Bronchial epithelial cell (primary cell): ENCODE data around the gene ZNF283. TPM values are rescaled to one million over a fixed set of nuclear protein-coding genes. Genes with fewer than 3 reads are reported as not detected.

ENCODE experiments used
- DNase-seq: peaks from one replicate; pipeline ENCODE4 v3.0.0-alpha.2; 2010; ENCODE audit warnings: low read depth
- FAIRE-seq: peaks from 2 replicates; lab custom pipeline; 2011; peaks lifted over from hg19 to GRCh38; lab: Jason Lieb, UNC
- H3K27me3 ChIP-seq: 2 replicates; pipeline ENCODE4 v1.5.1; 2011; ENCODE audit warnings: low read length; ENCODE audit not compliant: control insufficient read depth, insufficient read depth
- H3K36me3 ChIP-seq: 2 replicates; pipeline ENCODE4 v1.5.1; 2011; ENCODE audit warnings: low read length; ENCODE audit not compliant: control insufficient read depth, insufficient read depth
- H3K4me3 ChIP-seq: 2 replicates; pipeline ENCODE4 v1.5.1; 2011; ENCODE audit warnings: mild to moderate bottlenecking, low read depth, low read length, control low read depth
- total RNA-seq: library from RNA; depleted of rRNA; stranded (reverse); fragments of >200 nt; gene quantifications from 2 replicates; pipeline ENCODE4 v1.2.1, GENCODE V29; 2014
- TF ChIP-seq, protein P1 (sequence below): IDR thresholded peaks from 2 replicates; pipeline ENCODE4 v1.5.1; 2011; ENCODE audit warnings: mild to moderate bottlenecking, moderate library complexity, low read length, control low read depth, inconsistent platforms; ENCODE audit not compliant: insufficient read depth, severe bottlenecking

The ZNF283 gene
- total RNA-seq, 1 donor from 2014 or later: 12.4 TPM

DNA sequence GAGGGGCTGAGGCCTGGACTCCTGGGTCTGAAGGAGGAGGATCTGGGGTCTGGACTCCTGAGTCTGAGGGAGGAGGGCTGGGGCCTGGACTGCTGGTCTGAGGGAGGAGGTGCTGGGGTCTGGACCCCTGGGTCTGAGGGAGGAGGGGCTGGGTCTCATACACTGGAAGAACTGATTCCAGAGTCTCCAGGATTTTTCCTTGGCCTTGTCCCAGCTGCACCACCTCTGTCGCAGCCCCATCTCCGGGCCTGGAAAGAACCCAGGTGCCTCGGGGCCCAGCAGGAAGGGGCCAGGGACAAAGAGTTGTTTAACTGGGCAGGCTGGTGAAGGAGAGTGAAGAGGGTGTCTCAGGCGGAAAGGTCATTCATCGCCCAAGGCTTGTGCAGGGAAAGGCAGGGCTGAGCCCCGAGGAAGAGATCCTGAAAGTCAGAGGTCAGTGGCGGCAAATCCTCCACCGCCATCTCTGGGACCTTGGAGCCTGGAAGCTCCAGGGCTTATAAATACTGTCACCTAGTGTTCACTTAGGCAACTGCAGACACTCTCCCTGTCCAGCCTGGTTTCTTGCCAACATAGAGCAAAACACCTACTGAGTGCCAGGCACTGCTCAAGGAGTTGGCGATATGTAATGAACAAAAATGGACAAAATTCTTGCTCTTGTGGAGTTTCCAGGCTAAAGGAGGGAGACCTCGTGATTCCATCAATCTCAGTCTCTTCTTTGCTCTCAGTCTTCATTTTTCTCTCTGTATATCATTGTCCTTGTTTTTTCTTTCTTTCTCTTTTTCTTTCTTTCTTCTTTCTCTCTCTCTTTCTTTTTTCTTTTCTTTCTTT, 41.9 kb upstream of the ZNF283 start:
- no peak overlapping the region for H3K4me3 ChIP-seq
- TF ChIP-seq, protein P1, sequence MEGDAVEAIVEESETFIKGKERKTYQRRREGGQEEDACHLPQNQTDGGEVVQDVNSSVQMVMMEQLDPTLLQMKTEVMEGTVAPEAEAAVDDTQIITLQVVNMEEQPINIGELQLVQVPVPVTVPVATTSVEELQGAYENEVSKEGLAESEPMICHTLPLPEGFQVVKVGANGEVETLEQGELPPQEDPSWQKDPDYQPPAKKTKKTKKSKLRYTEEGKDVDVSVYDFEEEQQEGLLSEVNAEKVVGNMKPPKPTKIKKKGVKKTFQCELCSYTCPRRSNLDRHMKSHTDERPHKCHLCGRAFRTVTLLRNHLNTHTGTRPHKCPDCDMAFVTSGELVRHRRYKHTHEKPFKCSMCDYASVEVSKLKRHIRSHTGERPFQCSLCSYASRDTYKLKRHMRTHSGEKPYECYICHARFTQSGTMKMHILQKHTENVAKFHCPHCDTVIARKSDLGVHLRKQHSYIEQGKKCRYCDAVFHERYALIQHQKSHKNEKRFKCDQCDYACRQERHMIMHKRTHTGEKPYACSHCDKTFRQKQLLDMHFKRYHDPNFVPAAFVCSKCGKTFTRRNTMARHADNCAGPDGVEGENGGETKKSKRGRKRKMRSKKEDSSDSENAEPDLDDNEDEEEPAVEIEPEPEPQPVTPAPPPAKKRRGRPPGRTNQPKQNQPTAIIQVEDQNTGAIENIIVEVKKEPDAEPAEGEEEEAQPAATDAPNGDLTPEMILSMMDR: peak; percentile 99
- no peaks in the 10 kb centered on the region for H3K27me3 ChIP-seq
- no peaks in the 10 kb centered on the region for H3K36me3 ChIP-seq
- peak; percentile 67 for DNase-seq
- FAIRE-seq: no peak

DNA sequence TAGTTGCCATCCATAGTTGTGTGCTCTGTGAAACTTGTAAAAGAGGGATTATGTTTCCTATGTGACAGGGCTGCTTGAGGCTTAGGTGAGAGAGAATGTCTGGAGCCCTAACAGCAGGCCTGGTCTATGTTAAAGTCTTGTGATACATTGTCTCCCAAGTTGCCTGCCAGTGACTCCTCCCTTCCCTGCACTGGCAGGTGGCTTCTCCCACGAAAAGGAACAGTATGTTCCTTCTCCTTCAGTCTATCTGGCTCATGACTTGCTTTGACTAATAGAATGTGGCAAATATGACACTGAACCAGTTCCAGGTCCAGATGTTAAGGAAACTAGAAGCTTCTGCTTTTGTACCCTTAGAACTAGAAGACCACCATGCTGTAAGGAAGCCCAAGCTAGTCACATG, 40.5 kb upstream of the ZNF283 start:
- Histone ChIP-seq H3K27me3 (no peaks in the 10 kb centered on the region), H3K4me3 (no peak overlapping the region), H3K36me3 (no peaks in the 10 kb centered on the region)
- FAIRE-seq: peak; percentile 23
- TF ChIP-seq, protein P1: no peak
- no peak for DNase-seq

DNA sequence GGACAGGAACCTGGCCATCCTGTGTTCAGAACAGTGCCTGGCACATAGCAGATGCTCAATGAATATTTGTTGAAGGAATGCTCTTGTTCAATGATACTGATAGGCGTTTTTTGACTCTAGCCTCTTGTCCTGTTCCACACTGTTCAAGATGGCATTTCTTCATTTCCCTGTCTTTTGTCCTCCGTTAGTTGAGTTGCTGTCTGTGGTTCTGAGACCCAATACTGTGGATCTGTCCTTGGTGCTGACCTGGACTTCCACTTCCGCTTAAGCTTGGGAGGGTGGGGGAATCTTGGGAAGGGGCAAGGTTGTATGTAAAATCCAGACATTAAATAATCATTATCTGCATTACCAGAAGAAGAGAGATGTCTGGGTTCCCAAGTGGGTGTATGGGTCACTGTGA, 38.1 kb upstream of the ZNF283 start:
- peak; percentile 33 for DNase-seq
- no peak overlapping the region for H3K4me3 ChIP-seq
- H3K36me3 ChIP-seq: no peaks in the 10 kb centered on the region
- TF ChIP-seq, protein P1: no peak
- FAIRE-seq: peak; percentile 76
- no peaks in the 10 kb centered on the region for H3K27me3 ChIP-seq

GRCh38 chr19:43790587-43790986, 36.5 kb upstream of the ZNF283 start:
- no peak for FAIRE-seq
- no peak for DNase-seq

DNA sequence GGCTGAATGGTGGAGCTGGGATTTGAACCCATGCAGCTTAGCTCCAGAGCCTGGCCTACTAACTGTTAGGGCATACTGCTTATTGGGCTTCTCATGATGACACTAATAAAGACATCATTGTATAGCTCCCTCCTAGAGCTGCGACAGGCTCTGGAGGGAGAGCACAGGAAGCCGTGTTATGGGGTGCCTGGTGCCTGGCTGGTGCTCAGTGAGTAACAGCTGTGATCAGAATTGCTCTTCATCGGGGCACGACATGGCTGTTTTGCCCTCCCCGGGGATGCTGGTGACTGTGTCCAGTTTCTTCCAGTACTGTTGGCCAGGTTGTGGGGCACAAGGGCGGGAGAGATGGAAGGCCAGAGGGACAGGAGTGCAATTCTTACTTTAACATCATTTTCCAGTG, 30.0 kb upstream of the ZNF283 start:
- no peak for DNase-seq
- TF ChIP-seq, protein P1: no peak
- Histone ChIP-seq H3K27me3 (no peaks in the 10 kb centered on the region), H3K36me3 (no peaks in the 10 kb centered on the region), H3K4me3 (no peak overlapping the region)
- FAIRE-seq: peak; percentile 43

More at GRCh38 chr19:43790587-43790986, 36.5 kb upstream of the ZNF283 start:
- Histone ChIP-seq H3K27me3 (no peaks in the 10 kb centered on the region), H3K36me3 (no peaks in the 10 kb centered on the region), H3K4me3 (no peak overlapping the region)
- TF ChIP-seq, protein P1: no peak

- no peaks in the 10 kb centered on the region for H3K36me3 ChIP-seq
- FAIRE-seq: no peak
- no peak overlapping the region for H3K4me3 ChIP-seq
- TF ChIP-seq, protein P1: no peak
- no peak for DNase-seq
- no peaks in the 10 kb centered on the region for H3K27me3 ChIP-seq
Observed at GRCh38 chr19:43797556-43797955, 29.6 kb upstream of the ZNF283 start.
